Measurements from ENCODE around the gene NSG1.

NSG1 gene

DNA sequence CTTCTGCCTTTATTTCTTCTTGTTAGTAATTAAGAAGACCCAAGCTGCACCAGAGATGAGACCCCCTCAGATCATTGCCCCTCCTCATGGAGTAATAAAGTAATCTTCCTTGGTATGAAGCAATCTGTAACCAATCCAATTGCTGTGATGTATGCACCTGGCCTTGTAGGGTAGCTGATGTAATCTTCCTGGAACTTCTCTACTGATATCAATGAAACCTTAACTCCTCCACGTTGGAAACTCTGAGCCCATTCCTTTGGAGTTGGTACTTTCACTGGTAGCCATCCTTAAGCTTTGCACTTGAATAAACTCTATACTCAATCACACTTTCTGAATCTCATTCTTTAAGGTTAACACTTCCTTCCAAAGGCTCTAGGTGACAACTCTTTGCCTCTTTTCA lies 31.6 kb upstream of the NSG1 start:
- Histone ChIP-seq H3K9me3 (ENCODE audit: control insufficient read depth, low read length) (no peaks in the 10 kb centered on the region), H3K27ac (ENCODE audit: low read depth, low read length, severe bottlenecking) (no peak overlapping the region), H3K36me3 (ENCODE audit: control insufficient read depth, insufficient read depth, low read length) (no peaks in the 10 kb centered on the region), H3K4me3 (ENCODE audit: extremely low read depth, insufficient read depth, low read length, poor library complexity, severe bottlenecking) (no peak overlapping the region), H3K4me1 (ENCODE audit: control insufficient read depth, insufficient read depth, low read length, poor library complexity, severe bottlenecking) (no peaks in the 10 kb centered on the region)
- 63 to 71% methylated on average over 1 of the region's 1 CpG for WGBS, 2 experiments (ENCODE audit: insufficient coverage in 2 of 2)

DNA sequence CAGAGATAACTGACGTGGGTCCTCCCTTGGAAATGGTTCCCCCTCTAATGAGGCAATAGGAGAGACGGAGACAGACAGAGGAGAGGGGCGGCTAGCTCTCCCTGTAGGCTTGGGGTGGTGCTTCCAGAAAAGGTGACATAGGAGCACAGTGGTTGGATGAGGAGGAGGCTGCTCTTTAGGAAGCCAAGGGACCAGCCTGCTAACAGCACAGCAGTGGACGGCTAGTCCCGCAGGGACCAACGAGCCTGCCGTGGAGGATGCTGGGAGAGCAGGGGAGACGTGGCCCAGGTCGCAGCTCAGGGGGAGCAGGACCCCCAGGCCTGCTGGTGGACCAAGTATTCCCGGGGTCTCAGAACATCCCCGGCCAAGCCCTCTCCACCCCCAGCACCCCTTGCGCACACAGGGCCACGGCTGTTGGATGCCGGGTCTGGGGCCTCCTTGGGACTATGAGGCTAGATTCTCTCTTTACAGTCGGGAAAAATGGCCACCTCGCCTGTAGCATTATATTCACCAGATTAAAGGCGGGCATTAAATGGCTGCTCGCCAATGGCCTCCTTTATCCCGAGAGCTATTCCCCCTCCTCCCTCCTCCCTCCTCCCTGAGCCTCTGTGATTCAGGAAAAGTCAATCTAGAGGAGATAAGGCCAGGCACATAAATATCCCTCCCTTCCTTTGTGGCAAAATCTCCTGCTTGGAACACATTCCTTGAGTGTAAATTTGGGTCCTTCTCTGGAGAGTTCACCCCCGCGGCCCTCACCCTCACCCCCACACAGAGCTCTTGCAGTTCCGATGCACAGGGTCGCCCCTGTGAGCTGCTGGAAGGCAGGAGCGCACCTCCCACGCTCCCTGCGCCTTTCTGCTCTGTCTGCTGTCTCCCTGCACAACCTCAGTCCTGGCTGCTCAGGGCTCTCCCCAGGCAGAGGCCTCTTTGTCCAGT lies 30.5 kb upstream of the NSG1 start:
- no peaks in the 10 kb centered on the region for H3K4me1 ChIP-seq (ENCODE audit: control insufficient read depth, insufficient read depth, low read length, poor library complexity, severe bottlenecking)
- no peaks in the 10 kb centered on the region for H3K9me3 ChIP-seq (ENCODE audit: control insufficient read depth, low read length)
- H3K27ac ChIP-seq (ENCODE audit: low read depth, low read length, severe bottlenecking): peak overlapping the region; percentile 41
- H3K36me3 ChIP-seq (ENCODE audit: control insufficient read depth, insufficient read depth, low read length): no peaks in the 10 kb centered on the region
- no peak overlapping the region for H3K4me3 ChIP-seq (ENCODE audit: extremely low read depth, insufficient read depth, low read length, poor library complexity, severe bottlenecking)
- 90 to 94% methylated on average over 20 to 22 of the region's 26 CpGs for WGBS, 2 experiments (ENCODE audit: insufficient coverage in 2 of 2)

DNA sequence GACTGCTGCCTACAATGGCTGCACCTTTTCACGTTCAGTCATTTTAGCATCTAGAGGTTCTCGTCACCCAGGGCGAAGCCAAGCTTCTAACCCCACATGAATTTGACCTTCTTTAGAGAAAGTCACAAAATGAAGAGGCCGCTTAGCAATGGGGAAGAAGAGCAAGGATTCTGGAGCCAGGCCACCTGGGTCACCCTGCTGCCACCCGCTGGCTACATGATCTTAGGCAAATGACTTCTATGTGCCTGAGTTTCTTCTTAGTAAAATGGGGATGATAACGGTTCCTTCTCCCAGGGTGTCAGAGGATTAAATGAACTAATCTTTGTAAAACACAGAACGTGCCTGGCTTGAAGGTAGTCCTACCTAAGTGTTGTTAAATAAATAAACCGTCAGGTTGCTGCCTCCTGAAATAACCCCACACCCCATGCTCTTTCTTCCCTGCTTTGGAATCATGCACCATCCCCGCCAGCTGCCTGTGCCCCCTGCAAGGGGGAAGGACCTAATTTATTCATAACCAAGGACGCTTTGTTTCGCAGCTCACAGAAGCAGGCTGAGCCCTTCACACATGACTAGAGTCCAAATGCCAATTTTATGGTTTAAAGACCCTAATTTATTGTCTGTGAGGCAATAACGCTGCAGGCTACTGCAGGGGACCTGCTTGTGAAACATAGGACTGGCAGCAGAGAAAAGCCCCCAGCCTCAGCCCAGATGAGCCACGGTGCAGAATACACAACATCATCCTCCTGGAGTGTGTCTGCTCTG lies 28.6 kb upstream of the NSG1 start:
- no peaks in the 10 kb centered on the region for H3K9me3 ChIP-seq (ENCODE audit: control insufficient read depth, low read length)
- 66% methylated on average over 6 to 8 of the region's 13 CpGs for WGBS, 2 experiments (ENCODE audit: insufficient coverage in 2 of 2)
- H3K36me3 ChIP-seq (ENCODE audit: control insufficient read depth, insufficient read depth, low read length): no peaks in the 10 kb centered on the region
- H3K4me1 ChIP-seq (ENCODE audit: control insufficient read depth, insufficient read depth, low read length, poor library complexity, severe bottlenecking): no peaks in the 10 kb centered on the region
- no peak overlapping the region for H3K27ac ChIP-seq (ENCODE audit: low read depth, low read length, severe bottlenecking)
- H3K4me3 ChIP-seq (ENCODE audit: extremely low read depth, insufficient read depth, low read length, poor library complexity, severe bottlenecking): no peak overlapping the region

DNA sequence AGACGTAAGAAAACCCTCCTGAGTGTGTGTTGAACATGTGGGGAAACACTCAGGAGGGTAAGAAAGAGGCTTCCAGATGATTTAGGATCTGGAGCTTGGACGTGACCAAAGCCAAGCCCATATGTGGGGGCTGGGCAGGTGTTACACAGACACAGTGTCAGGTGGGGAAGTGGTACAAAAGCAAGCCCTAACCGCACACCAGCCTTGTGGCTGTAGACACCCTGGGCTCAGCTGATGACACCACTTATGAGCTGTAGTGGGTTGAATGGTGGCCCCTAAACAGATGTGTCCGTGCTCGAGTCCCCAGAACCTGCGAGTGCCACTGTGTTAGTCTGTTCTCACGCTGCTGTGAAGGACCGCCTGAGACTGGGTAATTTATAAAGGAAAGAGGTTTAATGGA lies 25.0 kb upstream of the NSG1 start:
- H3K36me3 ChIP-seq (ENCODE audit: control insufficient read depth, insufficient read depth, low read length): no peaks in the 10 kb centered on the region
- H3K4me1 ChIP-seq (ENCODE audit: control insufficient read depth, insufficient read depth, low read length, poor library complexity, severe bottlenecking): no peaks in the 10 kb centered on the region
- 89 to 91% methylated on average over 3 to 4 of the region's 8 CpGs for WGBS, 2 experiments (ENCODE audit: insufficient coverage in 2 of 2)
- no peak overlapping the region for H3K4me3 ChIP-seq (ENCODE audit: extremely low read depth, insufficient read depth, low read length, poor library complexity, severe bottlenecking)
- no peaks in the 10 kb centered on the region for H3K9me3 ChIP-seq (ENCODE audit: control insufficient read depth, low read length)
- no peak overlapping the region for H3K27ac ChIP-seq (ENCODE audit: low read depth, low read length, severe bottlenecking)

DNA sequence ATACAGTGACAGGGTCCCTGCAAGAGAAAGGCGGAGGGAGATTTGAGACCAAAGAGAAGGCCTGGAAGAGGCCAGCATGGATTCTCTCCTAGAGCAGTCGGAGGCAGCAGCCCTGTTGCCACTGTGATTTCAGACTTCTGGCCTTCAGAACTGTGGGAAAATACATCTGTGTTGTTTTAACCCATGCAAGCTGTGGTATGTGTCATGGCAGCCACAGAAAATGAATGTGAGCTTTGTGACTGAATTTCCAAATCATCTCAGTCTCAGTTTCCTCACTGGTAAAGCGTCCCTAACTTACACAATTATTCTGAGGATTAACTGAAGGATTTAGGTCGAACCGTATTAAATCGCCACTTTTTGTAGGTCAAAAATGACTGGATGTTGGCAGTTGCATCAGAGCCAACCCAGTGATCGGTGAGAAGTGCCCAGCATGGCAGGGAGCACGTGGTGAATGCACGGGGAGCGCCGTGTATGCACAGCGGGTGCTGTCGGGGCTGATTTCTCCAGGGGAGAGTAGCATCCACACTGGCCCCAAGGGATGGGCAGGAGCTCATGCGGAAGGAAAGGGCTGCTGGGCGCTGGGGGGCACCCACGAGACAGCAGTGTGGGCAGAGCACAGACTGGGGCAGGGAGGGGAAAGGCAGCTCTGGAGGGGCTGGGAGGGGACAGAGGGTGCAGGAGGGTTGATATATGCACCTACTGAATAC lies 23.8 kb upstream of the NSG1 start:
- Histone ChIP-seq H3K4me3 (ENCODE audit: extremely low read depth, insufficient read depth, low read length, poor library complexity, severe bottlenecking) (no peak overlapping the region), H3K36me3 (ENCODE audit: control insufficient read depth, insufficient read depth, low read length) (no peaks in the 10 kb centered on the region), H3K27ac (ENCODE audit: low read depth, low read length, severe bottlenecking) (no peak overlapping the region), H3K9me3 (ENCODE audit: control insufficient read depth, low read length) (no peaks in the 10 kb centered on the region), H3K4me1 (ENCODE audit: control insufficient read depth, insufficient read depth, low read length, poor library complexity, severe bottlenecking) (no peaks in the 10 kb centered on the region)
- WGBS, 2 experiments (ENCODE audit: insufficient coverage in 2 of 2): 74 to 79% methylated on average over 12 to 15 of the region's 16 CpGs

DNA sequence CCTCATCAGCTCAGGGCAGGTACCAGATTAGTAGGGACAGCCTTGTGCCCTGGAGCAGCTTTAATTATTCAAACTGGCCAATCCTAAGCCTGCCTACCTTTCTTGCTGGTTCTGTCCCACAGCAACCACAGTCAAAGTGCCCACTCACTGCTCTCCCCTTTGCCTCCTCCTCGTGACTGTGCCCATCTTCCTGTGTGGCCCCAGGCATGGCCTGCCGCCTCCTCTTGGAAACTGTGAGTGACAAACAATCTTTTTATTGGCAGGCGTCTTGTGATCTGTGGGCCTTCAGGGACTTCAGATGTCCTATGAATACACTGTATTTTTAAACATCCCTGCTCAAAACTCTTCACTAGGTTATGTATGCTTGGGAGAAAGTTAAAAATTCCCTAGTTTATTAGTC lies 22.8 kb upstream of the NSG1 start:
- H3K4me1 ChIP-seq (ENCODE audit: control insufficient read depth, insufficient read depth, low read length, poor library complexity, severe bottlenecking): no peaks in the 10 kb centered on the region

DNA sequence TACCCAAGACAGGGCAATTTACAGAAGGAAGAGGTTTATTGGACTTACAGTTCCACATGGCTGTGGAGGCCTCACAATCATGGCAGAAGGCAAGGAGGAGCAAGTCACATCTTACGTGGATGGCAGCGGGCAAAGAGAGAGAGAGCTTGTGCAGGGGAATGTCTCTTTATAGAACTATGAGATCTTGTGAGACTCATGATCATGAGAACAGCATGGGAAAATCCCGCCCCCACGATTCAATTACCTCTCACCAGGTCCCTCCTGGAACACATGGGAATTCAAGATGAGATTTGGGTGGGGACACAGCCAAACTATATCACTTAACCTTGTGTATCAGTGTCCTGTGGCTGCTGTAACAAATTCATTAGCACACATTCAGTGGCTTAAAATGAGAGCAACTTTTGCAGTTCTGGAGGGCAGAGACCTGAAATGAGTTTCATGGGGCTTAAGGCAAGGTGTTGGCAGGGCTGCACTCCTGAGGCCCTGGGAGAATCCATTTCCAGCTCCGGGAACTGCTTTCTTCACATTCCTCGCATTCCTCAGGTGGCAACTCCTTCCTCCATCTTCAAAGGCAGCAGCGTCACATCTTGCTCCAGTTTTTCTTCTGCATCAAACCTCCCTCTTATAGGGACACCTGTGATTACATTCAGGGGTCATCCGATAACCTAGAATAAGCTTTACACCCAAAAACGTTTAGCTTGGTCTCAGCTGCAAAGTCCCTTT lies 22.3 kb upstream of the NSG1 start:
- 77% methylated on average over 6 to 7 of the region's 9 CpGs for WGBS, 2 experiments (ENCODE audit: insufficient coverage in 2 of 2)
- no peak overlapping the region for H3K27ac ChIP-seq (ENCODE audit: low read depth, low read length, severe bottlenecking)
- no peaks in the 10 kb centered on the region for H3K36me3 ChIP-seq (ENCODE audit: control insufficient read depth, insufficient read depth, low read length)
- no peaks in the 10 kb centered on the region for H3K9me3 ChIP-seq (ENCODE audit: control insufficient read depth, low read length)
- no peaks in the 10 kb centered on the region for H3K4me1 ChIP-seq (ENCODE audit: control insufficient read depth, insufficient read depth, low read length, poor library complexity, severe bottlenecking)
- no peak overlapping the region for H3K4me3 ChIP-seq (ENCODE audit: extremely low read depth, insufficient read depth, low read length, poor library complexity, severe bottlenecking)

More for the DNA sequence above, 22.8 kb upstream of the NSG1 start:
- Histone ChIP-seq H3K27ac (ENCODE audit: low read depth, low read length, severe bottlenecking) (no peak overlapping the region), H3K9me3 (ENCODE audit: control insufficient read depth, low read length) (no peaks in the 10 kb centered on the region), H3K36me3 (ENCODE audit: control insufficient read depth, insufficient read depth, low read length) (no peaks in the 10 kb centered on the region), H3K4me3 (ENCODE audit: extremely low read depth, insufficient read depth, low read length, poor library complexity, severe bottlenecking) (no peak overlapping the region)
- WGBS, 2 experiments (ENCODE audit: insufficient coverage in 2 of 2): 100% methylated on average over 2 of the region's 3 CpGs; no CpG with 5 or more reads in 1 of the 2 experiments

DNA sequence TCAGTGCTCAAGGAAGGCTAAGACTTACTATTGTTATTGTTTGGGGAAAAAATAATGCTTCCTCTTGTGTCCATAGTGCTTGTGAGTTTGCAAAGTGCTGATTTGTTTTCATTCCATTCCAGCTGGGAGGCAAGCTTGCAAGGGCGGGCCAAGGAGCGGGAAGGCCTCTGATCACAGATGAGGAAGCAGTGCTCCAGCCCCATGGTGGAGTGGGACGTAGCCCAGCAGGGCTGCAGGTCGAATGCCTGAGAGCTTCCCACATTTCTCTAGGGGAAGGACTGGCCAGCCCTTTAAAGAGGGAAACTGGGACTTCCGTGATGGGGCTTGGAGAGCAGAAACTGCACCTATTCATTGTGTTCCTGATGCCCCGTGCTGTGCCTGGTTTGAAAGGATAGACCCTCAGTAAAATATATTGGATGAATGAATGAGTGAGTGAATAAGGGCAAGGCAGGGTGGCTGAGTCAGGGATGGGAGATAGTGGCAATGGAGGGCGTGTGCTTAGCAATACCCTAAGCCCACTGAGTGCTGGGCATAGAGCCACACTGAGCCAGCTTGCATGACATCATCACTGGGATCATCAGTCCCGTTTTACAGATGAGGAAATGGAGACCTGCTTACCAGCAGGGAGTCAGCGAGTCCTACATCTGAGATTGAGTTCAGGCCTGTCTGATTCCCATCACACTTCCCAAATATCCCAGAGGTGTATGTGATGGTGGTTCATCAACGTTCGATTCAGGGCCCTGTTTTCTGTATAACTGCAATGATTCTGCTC lies 17.9 kb upstream of the NSG1 start:
- Histone ChIP-seq H3K36me3 (ENCODE audit: control insufficient read depth, insufficient read depth, low read length) (no peaks in the 10 kb centered on the region), H3K4me3 (ENCODE audit: extremely low read depth, insufficient read depth, low read length, poor library complexity, severe bottlenecking) (no peak overlapping the region), H3K9me3 (ENCODE audit: control insufficient read depth, low read length) (no peaks in the 10 kb centered on the region), H3K27ac (ENCODE audit: low read depth, low read length, severe bottlenecking) (no peak overlapping the region), H3K4me1 (ENCODE audit: control insufficient read depth, insufficient read depth, low read length, poor library complexity, severe bottlenecking) (no peaks in the 10 kb centered on the region)
- 89 to 90% methylated on average over 8 to 9 of the region's 11 CpGs for WGBS, 2 experiments (ENCODE audit: insufficient coverage in 2 of 2)

DNA sequence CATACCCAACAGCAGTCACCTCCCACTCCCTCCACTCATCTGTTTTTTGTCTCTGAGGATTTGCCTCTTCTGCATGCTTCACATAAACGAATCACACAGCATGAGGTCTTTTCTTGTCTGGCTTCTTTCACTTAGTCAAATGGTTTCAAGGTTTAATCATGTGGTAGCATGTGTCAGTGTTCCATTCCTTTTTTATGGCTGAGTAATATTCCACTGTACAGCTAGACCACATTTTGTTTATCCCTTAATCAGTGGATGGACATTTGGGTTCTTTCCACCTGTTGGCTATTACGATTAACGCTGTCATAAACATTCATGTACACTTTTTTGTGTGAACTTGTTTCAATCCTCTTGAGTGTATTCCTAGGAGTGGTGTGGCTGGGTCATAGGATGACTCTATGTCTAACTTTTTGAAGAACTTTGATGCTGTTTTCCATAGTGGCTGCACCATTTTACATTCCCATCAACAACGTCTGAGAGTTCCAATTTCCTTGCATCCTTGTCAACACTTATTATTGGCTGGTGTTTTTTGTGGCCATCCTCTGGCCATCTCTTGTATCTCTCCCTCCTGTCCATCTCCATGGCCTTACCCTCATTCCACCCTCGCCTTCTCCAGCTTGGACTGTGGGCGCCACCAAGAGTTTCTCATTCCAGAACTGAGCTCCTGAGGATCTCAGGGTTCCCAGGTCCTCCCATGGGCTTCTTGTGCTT lies 12.4 kb upstream of the NSG1 start:
- no peak overlapping the region for H3K4me3 ChIP-seq (ENCODE audit: extremely low read depth, insufficient read depth, low read length, poor library complexity, severe bottlenecking)
- H3K36me3 ChIP-seq (ENCODE audit: control insufficient read depth, insufficient read depth, low read length): no peaks in the 10 kb centered on the region
- H3K4me1 ChIP-seq (ENCODE audit: control insufficient read depth, insufficient read depth, low read length, poor library complexity, severe bottlenecking): no peaks in the 10 kb centered on the region
- H3K9me3 ChIP-seq (ENCODE audit: control insufficient read depth, low read length): no peaks in the 10 kb centered on the region
- WGBS, 2 experiments (ENCODE audit: insufficient coverage in 2 of 2): 86 to 89% methylated on average over 3 to 5 of the region's 6 CpGs
- H3K27ac ChIP-seq (ENCODE audit: low read depth, low read length, severe bottlenecking): no peak overlapping the region
